Measurements from ENCODE around the gene WDR46. TPM values are rescaled to one million over a fixed set of nuclear protein-coding genes. Genes with fewer than 3 reads are reported as not detected.

WDR46 gene
- total RNA-seq, 1 donor from 2014 or later, result 63.7 TPM

- H2AFZ ChIP-seq (ENCODE audit: low read depth, low read length), result no peak overlapping the region
- no peaks in the 10 kb centered on the region for H3K9me3 ChIP-seq (ENCODE audit: insufficient read depth, low read depth, low read length)
- H3K27me3 Mint-ChIP-seq (ENCODE audit: low read depth, unreplicated experiment), result no peaks in the 10 kb centered on the region
- no peaks in the 10 kb centered on the region for H3K27me3 ChIP-seq (ENCODE audit: insufficient read depth, low read length)
- H3K27ac Mint-ChIP-seq (ENCODE audit: unreplicated experiment), result no peak overlapping the region
- peak overlapping the region; percentile 45 for H3K4me3 Mint-ChIP-seq (ENCODE audit: unreplicated experiment)
- peaks cover 20% of the 10 kb centered on the region for H3K4me1 ChIP-seq (ENCODE audit: insufficient read depth, low read length)
- H3K9ac ChIP-seq (ENCODE audit: low read length), result no peak overlapping the region
- peaks cover 26% of the 10 kb centered on the region for H3K36me3 ChIP-seq (ENCODE audit: insufficient read depth, low read length)
- H4K20me1 ChIP-seq (ENCODE audit: insufficient read depth, low read length), result peaks cover 53% of the 10 kb centered on the region
- no peak for FAIRE-seq
- H3K79me2 ChIP-seq (ENCODE audit: insufficient read depth, low read length), result peaks cover 16% of the 10 kb centered on the region
- peaks cover 16% of the 10 kb centered on the region for H3K36me3 Mint-ChIP-seq (ENCODE audit: low read depth, unreplicated experiment)
- DNase-seq (ENCODE audit: low read depth), result no peak
- H3K4me1 Mint-ChIP-seq (ENCODE audit: low read depth, unreplicated experiment), result peaks cover 9% of the 10 kb centered on the region
- no peaks in the 10 kb centered on the region for H3K9me3 Mint-ChIP-seq (ENCODE audit: unreplicated experiment)
- no peak overlapping the region for H3K27ac ChIP-seq (ENCODE audit: low read depth, low read length)
- H3K4me2 ChIP-seq (ENCODE audit: low read length), result no peak overlapping the region
- H3K4me3 ChIP-seq (ENCODE audit: insufficient read depth, low read depth, low read length), result no peak overlapping the region
- no peak for TF ChIP-seq CTCF (IDR thresholded peaks at IDR 0.05; ENCODE audit: insufficient read depth, low read depth, low read length)
- no peak for TF ChIP-seq EZH2 (IDR thresholded peaks at IDR 0.05; ENCODE audit: insufficient read depth, low read length)
Measured at GRCh38 chr6:33280539-33280938, 8.5 kb downstream of the WDR46 start.

GRCh38 chr6:33279971-33280511 is 9.0 kb downstream of the WDR46 start:
- TF ChIP-seq EZH2 (IDR thresholded peaks at IDR 0.05; ENCODE audit: insufficient read depth, low read length) (no peak), CTCF (IDR thresholded peaks at IDR 0.05; ENCODE audit: insufficient read depth, low read depth, low read length) (peak; percentile 66)
- Histone ChIP-seq H3K36me3 (ENCODE audit: insufficient read depth, low read length) (peaks cover 30% of the 10 kb centered on the region), H3K9me3 (ENCODE audit: insufficient read depth, low read depth, low read length) (no peaks in the 10 kb centered on the region), H3K27me3 (ENCODE audit: insufficient read depth, low read length) (no peaks in the 10 kb centered on the region), H3K4me1 (ENCODE audit: insufficient read depth, low read length) (peaks cover 25% of the 10 kb centered on the region), H3K4me2 (ENCODE audit: low read length) (no peak overlapping the region), H3K79me2 (ENCODE audit: insufficient read depth, low read length) (peaks cover 18% of the 10 kb centered on the region), H3K9ac (ENCODE audit: low read length) (no peak overlapping the region), H2AFZ (ENCODE audit: low read depth, low read length) (no peak overlapping the region), H4K20me1 (ENCODE audit: insufficient read depth, low read length) (peaks cover 58% of the 10 kb centered on the region), H3K4me3 (ENCODE audit: insufficient read depth, low read depth, low read length) (no peak overlapping the region), H3K27ac (ENCODE audit: low read depth, low read length) (no peak overlapping the region)
- peaks cover 14% of the 10 kb centered on the region for H3K4me1 Mint-ChIP-seq (ENCODE audit: low read depth, unreplicated experiment)
- FAIRE-seq (no peak), DNase-seq (ENCODE audit: low read depth) (peak; percentile 27)
- H3K27ac Mint-ChIP-seq (ENCODE audit: unreplicated experiment), result no peak overlapping the region
- peak overlapping the region; percentile 45 for H3K4me3 Mint-ChIP-seq (ENCODE audit: unreplicated experiment)
- no peaks in the 10 kb centered on the region for H3K9me3 Mint-ChIP-seq (ENCODE audit: unreplicated experiment)
- H3K27me3 Mint-ChIP-seq (ENCODE audit: low read depth, unreplicated experiment), result no peaks in the 10 kb centered on the region
- H3K36me3 Mint-ChIP-seq (ENCODE audit: low read depth, unreplicated experiment), result peaks cover 16% of the 10 kb centered on the region

GRCh38 chr6:33279257-33279695 is 9.8 kb downstream of the WDR46 start:
- H3K4me3 ChIP-seq (ENCODE audit: insufficient read depth, low read depth, low read length), result no peak overlapping the region
- H3K4me2 ChIP-seq (ENCODE audit: low read length), result no peak overlapping the region
- H3K4me1 ChIP-seq (ENCODE audit: insufficient read depth, low read length), result peaks cover 32% of the 10 kb centered on the region
- H3K9me3 ChIP-seq (ENCODE audit: insufficient read depth, low read depth, low read length), result no peaks in the 10 kb centered on the region
- no peak overlapping the region for H3K9ac ChIP-seq (ENCODE audit: low read length)
- peaks cover 19% of the 10 kb centered on the region for H3K36me3 Mint-ChIP-seq (ENCODE audit: low read depth, unreplicated experiment)
- no peaks in the 10 kb centered on the region for H3K9me3 Mint-ChIP-seq (ENCODE audit: unreplicated experiment)
- TF ChIP-seq CTCF (IDR thresholded peaks at IDR 0.05; ENCODE audit: insufficient read depth, low read depth, low read length), result no peak
- TF ChIP-seq EZH2 (IDR thresholded peaks at IDR 0.05; ENCODE audit: insufficient read depth, low read length), result no peak
- FAIRE-seq, result no peak
- no peak for DNase-seq (ENCODE audit: low read depth)
- H4K20me1 ChIP-seq (ENCODE audit: insufficient read depth, low read length), result peaks cover 64% of the 10 kb centered on the region
- H2AFZ ChIP-seq (ENCODE audit: low read depth, low read length), result no peak overlapping the region
- H3K4me1 Mint-ChIP-seq (ENCODE audit: low read depth, unreplicated experiment), result peaks cover 21% of the 10 kb centered on the region
- no peaks in the 10 kb centered on the region for H3K27me3 ChIP-seq (ENCODE audit: insufficient read depth, low read length)
- H3K27ac ChIP-seq (ENCODE audit: low read depth, low read length), result no peak overlapping the region
- peak overlapping the region; percentile 70 for H3K4me3 Mint-ChIP-seq (ENCODE audit: unreplicated experiment)
- peaks cover 20% of the 10 kb centered on the region for H3K79me2 ChIP-seq (ENCODE audit: insufficient read depth, low read length)
- H3K36me3 ChIP-seq (ENCODE audit: insufficient read depth, low read length), result peaks cover 32% of the 10 kb centered on the region
- H3K27me3 Mint-ChIP-seq (ENCODE audit: low read depth, unreplicated experiment), result no peaks in the 10 kb centered on the region
- no peak overlapping the region for H3K27ac Mint-ChIP-seq (ENCODE audit: unreplicated experiment)
